ENCODE results near the gene UBE2N.
A peak's percentile ranks its signal among the peaks of the same experiment; 100 is the strongest.
"Not testable (repeated sequence)": the region's sequence is repeated elsewhere in the genome, so short reads cannot be mapped to it uniquely, and the experiment has no call there.

UBE2N gene

GRCh38 chr12:93443576-93443975, 1.8 kb upstream of the UBE2N start:
- DNase-seq (ENCODE audit: low read depth) = no peak

- DNase-seq (ENCODE audit: low read depth) = no peak
Measured at GRCh38 chr12:93442411-93443340, 929 bp upstream of the UBE2N start.

GRCh38 chr12:93441081-93441616, 598 bp downstream of the UBE2N start:
- DNase-seq (ENCODE audit: low read depth) = peak; percentile 22

- peak; percentile 51 for DNase-seq (ENCODE audit: low read depth)
Measured at GRCh38 chr12:93440043-93440835, 1.5 kb downstream of the UBE2N start.

- no peak for DNase-seq (ENCODE audit: low read depth)
Measured at GRCh38 chr12:93438266-93439050, 3.3 kb downstream of the UBE2N start.

GRCh38 chr12:93434256-93434865, 7.4 kb downstream of the UBE2N start:
- peak; percentile 24 for DNase-seq (ENCODE audit: low read depth)

- DNase-seq (ENCODE audit: low read depth) = not testable (repeated sequence)
Measured at GRCh38 chr12:93432031-93432430, 9.7 kb downstream of the UBE2N start.

GRCh38 chr12:93430280-93430679, 11.5 kb downstream of the UBE2N start:
- DNase-seq (ENCODE audit: low read depth) = no peak

GRCh38 chr12:93429852-93430251, 11.9 kb downstream of the UBE2N start:
- DNase-seq (ENCODE audit: low read depth) = no peak

- no peak for DNase-seq (ENCODE audit: low read depth)
Measured at GRCh38 chr12:93429448-93429847, 12.3 kb downstream of the UBE2N start.

- DNase-seq (ENCODE audit: low read depth) = peak; percentile 63
Measured at GRCh38 chr12:93427779-93428564, 13.8 kb downstream of the UBE2N start.

GRCh38 chr12:93426412-93426805, 15.3 kb downstream of the UBE2N start:
- no peak for DNase-seq (ENCODE audit: low read depth)

- no peak for DNase-seq (ENCODE audit: low read depth)
Measured at GRCh38 chr12:93425736-93426411, 15.9 kb downstream of the UBE2N start.

- DNase-seq (ENCODE audit: low read depth) = no peak
Measured at GRCh38 chr12:93422050-93422449, 19.7 kb downstream of the UBE2N start.

GRCh38 chr12:93419388-93420034, 22.2 kb downstream of the UBE2N start:
- DNase-seq (ENCODE audit: low read depth) = peak; percentile 70

GRCh38 chr12:93417967-93418480, 23.7 kb downstream of the UBE2N start:
- DNase-seq (ENCODE audit: low read depth) = no peak

- DNase-seq (ENCODE audit: low read depth) = peak; percentile 68
Measured at GRCh38 chr12:93415723-93416464, 25.9 kb downstream of the UBE2N start.

- DNase-seq (ENCODE audit: low read depth) = no peak
Measured at GRCh38 chr12:93413064-93413463, 28.7 kb downstream of the UBE2N start.

- not testable (repeated sequence) for DNase-seq (ENCODE audit: low read depth)
Measured at GRCh38 chr12:93412396-93412795, 29.4 kb downstream of the UBE2N start.

All from amniotic epithelial cell (primary cell).